ENCODE data around the gene OR2M7. TPM values are rescaled to one million over a fixed set of nuclear protein-coding genes. Genes with fewer than 3 reads are reported as not detected.
"Not testable (repeated sequence)": the region's sequence is repeated elsewhere in the genome, so short reads cannot be mapped to it uniquely, and the experiment has no call there.

Gene OR2M7
- total and polyA plus RNA-seq, 4 donors = not detected

DNA sequence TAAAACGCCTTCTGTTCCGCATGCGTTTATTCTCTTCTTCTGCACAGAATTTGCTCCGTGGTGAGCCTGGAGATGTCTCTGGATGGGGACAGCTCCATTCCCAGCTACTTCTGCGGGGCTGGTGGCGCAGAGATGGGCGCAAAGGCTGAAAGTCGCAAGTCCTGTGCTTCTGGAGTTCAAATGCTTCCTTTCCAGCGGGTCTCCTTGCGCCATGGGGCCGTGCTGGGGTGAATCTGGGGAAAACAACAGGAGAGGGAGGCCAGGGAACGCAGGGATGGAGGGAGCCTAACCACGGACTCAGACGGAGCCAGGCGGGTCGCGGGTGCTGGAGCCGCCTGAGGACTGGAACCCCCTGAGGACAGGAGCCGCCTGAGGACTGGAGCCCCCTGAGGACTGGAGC, 18.3 kb downstream of the OR2M7 start:
- H3K27ac ChIP-seq (ENCODE audit: low read depth in 1 of 2, low read length in 2 of 2) = no peak overlapping the region
- H3K36me3 ChIP-seq (ENCODE audit: control insufficient read depth in 4 of 4, insufficient read depth in 3 of 4, low read depth in 1 of 4, low read length in 3 of 4) = no peaks in the 10 kb centered on the region
- no peaks in the 10 kb centered on the region for H3K4me1 ChIP-seq (ENCODE audit: control insufficient read depth in 4 of 4, insufficient read depth in 4 of 4, low read length in 3 of 4)
- H3K27me3 ChIP-seq (ENCODE audit: control insufficient read depth in 4 of 4, insufficient read depth in 4 of 4, low read length in 3 of 4) = no peaks in the 10 kb centered on the region
- no peak for DNase-seq (ENCODE audit: low spot score)
- WGBS = 83% methylated on average over 19 of the region's 19 CpGs
- TF ChIP-seq GABPA (IDR thresholded peaks at IDR 0.05 in 1 of 2, conservative IDR thresholded peaks at IDR 0.05 in 1 of 2) (no peak), SP1 (IDR thresholded peaks at IDR 0.05) (no peak), TAF1 (conservative IDR thresholded peaks at IDR 0.05) (no peak), NR2F2 (IDR thresholded peaks at IDR 0.05) (no peak), HNF4A (conservative IDR thresholded peaks at IDR 0.05) (no peak), JUND (IDR thresholded peaks at IDR 0.05) (no peak), FOXA2 (IDR thresholded peaks at IDR 0.05) (no peak), YY1 (IDR thresholded peaks at IDR 0.05) (no peak), HNF4G (IDR thresholded peaks at IDR 0.05) (no peak)
- TF ChIP-seq, protein P1, sequence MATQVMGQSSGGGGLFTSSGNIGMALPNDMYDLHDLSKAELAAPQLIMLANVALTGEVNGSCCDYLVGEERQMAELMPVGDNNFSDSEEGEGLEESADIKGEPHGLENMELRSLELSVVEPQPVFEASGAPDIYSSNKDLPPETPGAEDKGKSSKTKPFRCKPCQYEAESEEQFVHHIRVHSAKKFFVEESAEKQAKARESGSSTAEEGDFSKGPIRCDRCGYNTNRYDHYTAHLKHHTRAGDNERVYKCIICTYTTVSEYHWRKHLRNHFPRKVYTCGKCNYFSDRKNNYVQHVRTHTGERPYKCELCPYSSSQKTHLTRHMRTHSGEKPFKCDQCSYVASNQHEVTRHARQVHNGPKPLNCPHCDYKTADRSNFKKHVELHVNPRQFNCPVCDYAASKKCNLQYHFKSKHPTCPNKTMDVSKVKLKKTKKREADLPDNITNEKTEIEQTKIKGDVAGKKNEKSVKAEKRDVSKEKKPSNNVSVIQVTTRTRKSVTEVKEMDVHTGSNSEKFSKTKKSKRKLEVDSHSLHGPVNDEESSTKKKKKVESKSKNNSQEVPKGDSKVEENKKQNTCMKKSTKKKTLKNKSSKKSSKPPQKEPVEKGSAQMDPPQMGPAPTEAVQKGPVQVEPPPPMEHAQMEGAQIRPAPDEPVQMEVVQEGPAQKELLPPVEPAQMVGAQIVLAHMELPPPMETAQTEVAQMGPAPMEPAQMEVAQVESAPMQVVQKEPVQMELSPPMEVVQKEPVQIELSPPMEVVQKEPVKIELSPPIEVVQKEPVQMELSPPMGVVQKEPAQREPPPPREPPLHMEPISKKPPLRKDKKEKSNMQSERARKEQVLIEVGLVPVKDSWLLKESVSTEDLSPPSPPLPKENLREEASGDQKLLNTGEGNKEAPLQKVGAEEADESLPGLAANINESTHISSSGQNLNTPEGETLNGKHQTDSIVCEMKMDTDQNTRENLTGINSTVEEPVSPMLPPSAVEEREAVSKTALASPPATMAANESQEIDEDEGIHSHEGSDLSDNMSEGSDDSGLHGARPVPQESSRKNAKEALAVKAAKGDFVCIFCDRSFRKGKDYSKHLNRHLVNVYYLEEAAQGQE (IDR thresholded peaks at IDR 0.05) = no peak
- TF ChIP-seq, protein P2, sequence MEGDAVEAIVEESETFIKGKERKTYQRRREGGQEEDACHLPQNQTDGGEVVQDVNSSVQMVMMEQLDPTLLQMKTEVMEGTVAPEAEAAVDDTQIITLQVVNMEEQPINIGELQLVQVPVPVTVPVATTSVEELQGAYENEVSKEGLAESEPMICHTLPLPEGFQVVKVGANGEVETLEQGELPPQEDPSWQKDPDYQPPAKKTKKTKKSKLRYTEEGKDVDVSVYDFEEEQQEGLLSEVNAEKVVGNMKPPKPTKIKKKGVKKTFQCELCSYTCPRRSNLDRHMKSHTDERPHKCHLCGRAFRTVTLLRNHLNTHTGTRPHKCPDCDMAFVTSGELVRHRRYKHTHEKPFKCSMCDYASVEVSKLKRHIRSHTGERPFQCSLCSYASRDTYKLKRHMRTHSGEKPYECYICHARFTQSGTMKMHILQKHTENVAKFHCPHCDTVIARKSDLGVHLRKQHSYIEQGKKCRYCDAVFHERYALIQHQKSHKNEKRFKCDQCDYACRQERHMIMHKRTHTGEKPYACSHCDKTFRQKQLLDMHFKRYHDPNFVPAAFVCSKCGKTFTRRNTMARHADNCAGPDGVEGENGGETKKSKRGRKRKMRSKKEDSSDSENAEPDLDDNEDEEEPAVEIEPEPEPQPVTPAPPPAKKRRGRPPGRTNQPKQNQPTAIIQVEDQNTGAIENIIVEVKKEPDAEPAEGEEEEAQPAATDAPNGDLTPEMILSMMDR (IDR thresholded peaks at IDR 0.05; ENCODE audit: low read depth, low read length, missing input control) = no peak
- TF ChIP-seq, protein P3, sequence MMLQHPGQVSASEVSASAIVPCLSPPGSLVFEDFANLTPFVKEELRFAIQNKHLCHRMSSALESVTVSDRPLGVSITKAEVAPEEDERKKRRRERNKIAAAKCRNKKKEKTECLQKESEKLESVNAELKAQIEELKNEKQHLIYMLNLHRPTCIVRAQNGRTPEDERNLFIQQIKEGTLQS (IDR thresholded peaks at IDR 0.05) = no peak
- H3K9me3 ChIP-seq (ENCODE audit: control insufficient read depth in 4 of 4, low read length in 3 of 4) = no peaks in the 10 kb centered on the region
- no peak overlapping the region for H3K9ac ChIP-seq (ENCODE audit: low read depth in 1 of 2, low read length in 2 of 2)
- no peak overlapping the region for H3K4me3 ChIP-seq (ENCODE audit: low read depth in 1 of 3, low read length in 3 of 3)

DNA sequence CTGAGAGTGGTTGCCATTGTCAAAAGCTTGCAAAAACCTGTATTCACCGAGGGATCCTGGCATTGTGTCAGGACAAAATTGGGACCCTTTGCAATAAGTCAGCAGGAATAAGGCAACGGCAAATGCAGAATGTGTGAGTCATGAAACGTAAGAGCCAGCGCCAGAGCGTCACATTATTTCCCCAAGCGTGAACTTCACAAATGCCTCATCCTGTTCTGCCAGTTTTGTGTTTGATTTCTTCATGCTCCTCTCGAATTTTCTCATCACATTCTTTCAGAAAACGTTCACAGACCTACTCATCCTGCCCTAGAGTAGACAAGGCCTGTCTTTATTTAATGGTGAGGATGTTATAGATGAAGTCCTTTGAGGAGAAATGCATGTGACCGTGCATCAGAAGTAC, 18.7 kb downstream of the OR2M7 start:
- not testable (repeated sequence) for H3K9ac ChIP-seq (ENCODE audit: low read depth in 1 of 2, low read length in 2 of 2); H3K4me1 ChIP-seq (ENCODE audit: control insufficient read depth in 4 of 4, insufficient read depth in 4 of 4, low read length in 3 of 4); H3K9me3 ChIP-seq (ENCODE audit: control insufficient read depth in 4 of 4, low read length in 3 of 4); H3K4me3 ChIP-seq (ENCODE audit: low read depth in 1 of 3, low read length in 3 of 3); H3K27me3 ChIP-seq (ENCODE audit: control insufficient read depth in 4 of 4, insufficient read depth in 4 of 4, low read length in 3 of 4); DNase-seq (ENCODE audit: low spot score); H3K36me3 ChIP-seq (ENCODE audit: control insufficient read depth in 4 of 4, insufficient read depth in 3 of 4, low read depth in 1 of 4, low read length in 3 of 4); H3K27ac ChIP-seq (ENCODE audit: low read depth in 1 of 2, low read length in 2 of 2)
- 71% methylated on average over 9 of the region's 9 CpGs for WGBS

DNA sequence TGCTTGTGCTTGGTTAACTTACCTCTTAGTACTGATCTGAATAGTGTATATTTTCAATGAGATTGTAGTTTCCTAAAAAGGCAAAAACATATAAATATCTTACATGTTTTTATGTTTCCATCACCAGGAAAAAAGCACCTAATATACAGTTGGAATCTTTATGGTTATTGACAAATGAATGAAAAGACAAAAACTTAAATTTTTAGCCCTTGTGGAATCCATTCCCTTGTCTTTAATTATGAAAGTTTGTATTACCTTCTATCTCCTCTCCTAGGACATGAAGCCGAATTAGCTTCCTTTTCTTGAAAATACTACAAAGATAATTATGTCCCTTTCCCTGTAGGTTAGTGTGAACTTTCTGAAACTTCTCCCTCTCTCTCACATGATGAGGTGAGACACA, 21.0 kb downstream of the OR2M7 start, which contains the start of gene OR2T12:
Gene OR2T12, minus strand, starts transcription at position 101 of the 400 bp plus-strand sequence. CDS start 7,846 bp downstream, outside the sequence.
- Histone ChIP-seq H3K27me3 (ENCODE audit: control insufficient read depth in 4 of 4, insufficient read depth in 4 of 4, low read length in 3 of 4) (no peaks in the 10 kb centered on the region), H3K4me1 (ENCODE audit: control insufficient read depth in 4 of 4, insufficient read depth in 4 of 4, low read length in 3 of 4) (no peaks in the 10 kb centered on the region), H3K27ac (ENCODE audit: low read depth in 1 of 2, low read length in 2 of 2) (no peak within 1 kb of the TSS), H3K36me3 (ENCODE audit: control insufficient read depth in 4 of 4, insufficient read depth in 3 of 4, low read depth in 1 of 4, low read length in 3 of 4) (no peaks in the 10 kb centered on the region), H3K9ac (ENCODE audit: low read depth in 1 of 2, low read length in 2 of 2) (no peak within 1 kb of the TSS), H3K4me3 (ENCODE audit: low read depth in 1 of 3, low read length in 3 of 3) (no peak within 1 kb of the TSS), H3K9me3 (ENCODE audit: control insufficient read depth in 4 of 4, low read length in 3 of 4) (no peaks in the 10 kb centered on the region)
- DNase-seq (ENCODE audit: low spot score) = no peak
- 66% methylated on average over 1 of the region's 1 CpG for WGBS
- no peak for TF ChIP-seq SP1 (IDR thresholded peaks at IDR 0.05)
- TF ChIP-seq EGR1 (IDR thresholded peaks at IDR 0.05; ENCODE audit: low read depth in 2 of 2) = no peak
- TF ChIP-seq HNF4G (IDR thresholded peaks at IDR 0.05) = no peak
- TF ChIP-seq, protein P1 (IDR thresholded peaks at IDR 0.05) = no peak
- TF ChIP-seq, protein P4, sequence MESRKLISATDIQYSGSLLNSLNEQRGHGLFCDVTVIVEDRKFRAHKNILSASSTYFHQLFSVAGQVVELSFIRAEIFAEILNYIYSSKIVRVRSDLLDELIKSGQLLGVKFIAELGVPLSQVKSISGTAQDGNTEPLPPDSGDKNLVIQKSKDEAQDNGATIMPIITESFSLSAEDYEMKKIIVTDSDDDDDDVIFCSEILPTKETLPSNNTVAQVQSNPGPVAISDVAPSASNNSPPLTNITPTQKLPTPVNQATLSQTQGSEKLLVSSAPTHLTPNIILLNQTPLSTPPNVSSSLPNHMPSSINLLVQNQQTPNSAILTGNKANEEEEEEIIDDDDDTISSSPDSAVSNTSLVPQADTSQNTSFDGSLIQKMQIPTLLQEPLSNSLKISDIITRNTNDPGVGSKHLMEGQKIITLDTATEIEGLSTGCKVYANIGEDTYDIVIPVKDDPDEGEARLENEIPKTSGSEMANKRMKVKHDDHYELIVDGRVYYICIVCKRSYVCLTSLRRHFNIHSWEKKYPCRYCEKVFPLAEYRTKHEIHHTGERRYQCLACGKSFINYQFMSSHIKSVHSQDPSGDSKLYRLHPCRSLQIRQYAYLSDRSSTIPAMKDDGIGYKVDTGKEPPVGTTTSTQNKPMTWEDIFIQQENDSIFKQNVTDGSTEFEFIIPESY (IDR thresholded peaks at IDR 0.05) = no peak
- TF ChIP-seq, protein P3 (IDR thresholded peaks at IDR 0.05) = no peak
- no peak for TF ChIP-seq RXRA (IDR thresholded peaks at IDR 0.05)
- no peak for TF ChIP-seq JUND (IDR thresholded peaks at IDR 0.05)
- no peak for TF ChIP-seq FOXA2 (IDR thresholded peaks at IDR 0.05)
